T47D (cell line): ENCODE data around the gene FSHR.
A peak's percentile ranks its signal among the peaks of the same experiment; 100 is the strongest.

Source experiments
- DNase-seq, 2 experiments: peaks; one replicate each; pipeline versions ENCODE4 v3.0.0 to v3.0.0-alpha.2; 2011 to 2012; ENCODE audit warnings: low read depth in 1 of 2, low spot score in 1 of 2
- JUND ChIP-seq: IDR thresholded peaks from 2 replicates; pipeline ENCODE4 v1.6.1; 2012; ENCODE audit warnings: low read depth
- in situ Hi-C: cut with HindIII; loops from 2 replicates; pipeline ENCODE4 v1.10.0; 2016; ENCODE audit warnings: low sequenced_read_pairs, low pct_unique_long_range_greater_than_20kb

FSHR gene

DNA sequence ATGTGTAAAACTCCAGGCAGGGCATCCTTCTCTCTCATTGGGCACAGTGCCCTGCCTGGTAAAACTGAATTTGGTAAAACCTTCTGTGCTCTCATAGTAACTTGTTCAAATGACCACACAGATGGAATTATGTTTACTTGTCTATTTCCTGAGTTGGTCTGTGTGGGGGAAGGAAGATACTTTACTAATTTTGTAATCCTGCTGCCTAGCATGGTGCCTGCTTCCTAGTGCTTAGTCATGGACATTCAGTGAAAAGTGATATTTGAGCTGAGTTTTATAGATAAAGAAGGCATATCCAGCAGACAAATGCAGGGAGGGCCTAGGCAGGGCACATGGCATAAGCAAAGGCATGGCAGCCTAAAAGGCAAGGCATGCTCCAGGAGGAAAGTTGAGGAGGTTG is 199.4 kb downstream of the FSHR start:
- in situ Hi-C loops: no loop called here
- DNase-seq: no peak
- TF ChIP-seq JUND: no peak

DNA sequence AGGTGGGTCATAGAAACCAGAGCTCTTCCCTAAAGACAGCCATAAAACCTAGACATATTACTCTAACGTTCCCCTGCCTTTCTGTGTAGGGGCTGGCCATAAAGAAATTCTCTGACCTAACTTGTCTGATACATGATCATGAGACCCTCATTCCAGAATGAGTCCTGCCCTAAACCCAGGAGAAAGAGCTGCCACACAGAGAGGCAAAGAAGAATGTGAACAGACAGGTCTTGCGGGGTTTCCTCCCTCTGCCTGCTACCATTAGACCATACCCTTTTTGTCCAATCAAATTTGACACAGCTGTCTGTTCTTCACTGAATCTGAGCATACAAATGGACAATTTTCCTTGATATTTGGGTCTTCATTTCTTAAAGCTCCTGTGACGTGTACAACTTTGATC is 200.0 kb downstream of the FSHR start:
- in situ Hi-C loops: no loop called here
- TF ChIP-seq JUND: no peak
- DNase-seq: peak in 1 of 2 experiments; percentile 15

DNA sequence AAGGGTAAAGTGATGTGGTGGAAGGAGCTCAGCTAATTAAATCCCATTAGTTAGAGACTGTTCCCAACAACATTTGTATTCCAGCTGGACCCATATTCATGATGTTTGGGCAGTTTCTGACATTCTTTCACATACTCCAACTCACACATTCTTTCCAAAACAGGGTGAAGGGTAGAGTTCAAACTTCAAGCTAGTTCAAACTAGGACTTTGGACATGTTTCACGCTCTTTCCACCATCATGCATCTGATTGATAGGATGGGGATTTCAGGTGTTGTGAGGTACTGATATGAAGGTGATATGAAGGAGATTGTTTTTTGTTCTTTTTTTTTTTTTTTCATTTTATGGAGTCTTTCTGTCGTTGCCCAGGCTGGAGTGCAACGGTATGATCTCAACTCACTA is 201.7 kb downstream of the FSHR start:
- in situ Hi-C loops: no loop called here
- no peak for TF ChIP-seq JUND
- DNase-seq: no peak

DNA sequence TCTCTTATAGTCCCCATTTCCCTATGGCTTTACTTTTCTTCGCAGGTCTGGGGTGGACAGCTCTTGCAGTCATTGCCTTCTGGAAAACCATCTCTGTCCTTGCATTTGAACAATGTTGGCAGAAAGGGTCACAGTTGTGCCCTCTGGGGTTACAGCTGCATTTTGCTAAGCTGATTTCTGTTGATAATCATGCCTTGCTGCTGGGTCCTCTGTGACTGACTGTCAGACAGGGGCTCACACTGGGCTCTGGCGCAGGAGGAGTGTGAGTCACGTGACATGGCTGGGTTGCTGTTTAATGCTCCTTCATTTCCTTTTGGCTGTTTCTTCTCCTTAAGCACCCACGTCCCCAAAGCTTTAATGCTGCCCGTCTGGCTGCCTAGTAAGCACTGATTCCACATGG is 202.2 kb downstream of the FSHR start:
- no peak for TF ChIP-seq JUND
- in situ Hi-C loops: no loop called here
- no peak for DNase-seq

DNA sequence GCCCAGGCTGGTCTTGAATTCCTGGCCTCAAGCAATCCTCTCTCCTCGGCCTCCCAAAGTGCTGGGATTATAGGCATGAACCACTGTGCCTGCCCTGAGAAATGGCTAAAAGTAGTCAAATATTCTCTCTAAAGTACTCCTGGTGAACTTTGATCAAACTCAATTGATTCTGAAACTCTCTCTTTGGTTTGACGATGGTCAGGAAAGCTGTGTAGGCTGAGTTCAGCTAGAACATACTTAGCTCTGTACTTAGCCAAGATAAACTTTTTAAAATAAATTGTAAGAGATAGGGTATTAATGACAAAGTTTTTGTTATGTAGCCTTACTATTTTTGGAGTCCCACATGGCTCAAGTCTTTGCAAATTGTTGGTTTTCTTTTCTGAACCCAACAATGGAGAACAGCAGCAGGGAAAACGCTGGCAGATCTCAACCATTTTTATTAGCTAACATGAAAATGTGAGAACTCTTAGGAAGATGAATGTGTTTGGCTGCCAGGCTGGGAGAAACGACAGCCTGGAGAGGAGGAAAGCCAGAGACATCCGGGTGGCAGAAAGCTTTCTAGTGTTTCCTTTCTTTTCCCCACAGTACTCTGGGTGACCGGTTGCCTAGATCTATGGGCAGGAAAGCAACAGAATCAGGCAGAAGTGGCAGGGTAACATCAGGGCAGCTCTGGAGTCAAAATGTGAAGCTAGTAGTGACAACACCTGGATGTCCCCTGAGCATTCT is 205.8 kb downstream of the FSHR start:
- no peak for TF ChIP-seq JUND
- DNase-seq: no peak
- in situ Hi-C loops: no loop called here

DNA sequence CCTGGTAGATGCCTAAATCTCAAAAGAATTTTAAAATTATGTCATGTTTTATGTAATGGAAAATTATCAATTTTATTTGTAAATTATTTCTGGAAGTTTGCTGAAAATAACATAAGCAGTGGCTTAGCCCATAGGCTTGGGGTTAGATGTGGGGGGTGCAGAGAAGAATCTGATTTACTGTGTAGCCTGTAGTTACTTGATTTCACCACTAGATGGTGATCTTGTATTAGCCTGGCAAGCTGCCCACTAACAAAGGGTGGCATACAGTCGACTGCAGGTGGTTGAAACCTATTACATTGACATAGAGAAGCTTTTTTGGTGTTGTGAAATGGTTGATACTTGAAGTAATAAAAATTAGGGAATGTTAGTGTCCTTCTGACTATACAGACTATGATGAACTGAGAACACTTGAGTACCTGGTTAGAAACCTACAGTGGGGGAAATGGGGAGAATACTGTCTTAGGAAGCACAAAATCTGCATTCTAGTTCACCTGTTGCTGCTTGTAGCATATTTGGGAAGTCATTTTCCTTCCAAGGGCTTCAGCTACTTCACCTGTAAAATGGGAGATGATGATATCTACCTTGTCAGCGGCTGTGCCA is 207.8 kb downstream of the FSHR start:
- DNase-seq: peak; percentile 26 to 73
- in situ Hi-C loops: no loop called here
- no peak for TF ChIP-seq JUND

DNA sequence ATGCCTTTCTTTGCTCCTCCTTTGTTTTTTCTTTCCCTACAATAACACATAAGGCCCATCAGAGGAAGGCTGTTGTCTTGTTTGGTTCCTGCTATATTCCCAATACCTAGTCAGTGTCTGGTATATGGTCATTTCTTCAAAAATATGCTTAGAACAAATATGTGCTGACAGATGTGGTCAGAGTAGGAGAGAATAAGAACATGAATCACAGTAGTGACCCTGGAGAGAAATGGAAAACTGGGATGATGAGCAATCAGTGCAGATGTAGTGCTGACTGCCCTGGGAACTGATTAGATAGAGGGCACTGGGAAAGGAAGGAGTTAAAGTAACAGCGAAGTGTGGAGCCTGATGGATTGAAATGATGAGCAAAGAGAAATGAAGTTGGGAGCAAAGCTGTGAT is 209.4 kb downstream of the FSHR start:
- DNase-seq: no peak
- TF ChIP-seq JUND: no peak
- in situ Hi-C loops: no loop called here

DNA sequence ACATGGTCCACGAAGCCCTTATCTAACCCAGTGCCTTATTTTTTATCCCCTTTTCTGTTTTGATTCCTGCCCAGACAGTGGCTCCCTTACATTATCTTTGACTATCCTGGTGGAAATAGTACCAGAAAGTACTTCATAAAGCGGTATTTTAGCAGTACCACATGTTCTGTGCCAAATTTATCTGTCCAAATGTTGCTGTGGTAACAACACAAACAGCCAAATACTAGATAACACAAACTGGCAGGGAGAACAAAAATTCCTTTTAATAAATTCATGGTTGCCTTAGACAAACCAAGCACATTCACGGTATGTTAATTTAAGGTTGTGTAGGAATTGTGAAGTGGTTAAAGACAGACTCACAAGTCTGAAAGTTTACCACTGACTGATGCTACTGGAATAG is 210.9 kb downstream of the FSHR start:
- no peak for TF ChIP-seq JUND
- in situ Hi-C loops: no loop called here

DNA sequence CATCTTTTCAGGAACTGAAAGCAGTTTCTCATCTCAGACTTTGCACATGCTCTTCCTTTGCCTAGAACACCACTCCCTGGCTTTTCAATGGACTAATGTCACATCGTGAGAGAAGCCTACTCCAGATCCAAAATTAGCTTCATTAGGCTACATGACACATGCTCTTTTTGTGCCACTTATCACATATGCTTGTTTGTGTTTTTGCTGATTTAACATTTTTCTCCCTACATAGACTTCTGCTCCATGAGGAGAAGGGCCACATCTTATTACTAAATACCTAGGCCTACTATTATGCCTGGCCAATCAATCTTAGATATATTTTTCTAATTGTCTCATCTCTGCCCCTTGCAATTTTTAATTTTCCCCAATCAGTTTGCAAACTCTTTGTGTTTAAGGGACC is 212.4 kb downstream of the FSHR start:
- TF ChIP-seq JUND: no peak
- in situ Hi-C loops: no loop called here
- no peak for DNase-seq

More for the DNA sequence above, 210.9 kb downstream of the FSHR start:
- DNase-seq: no peak

DNA sequence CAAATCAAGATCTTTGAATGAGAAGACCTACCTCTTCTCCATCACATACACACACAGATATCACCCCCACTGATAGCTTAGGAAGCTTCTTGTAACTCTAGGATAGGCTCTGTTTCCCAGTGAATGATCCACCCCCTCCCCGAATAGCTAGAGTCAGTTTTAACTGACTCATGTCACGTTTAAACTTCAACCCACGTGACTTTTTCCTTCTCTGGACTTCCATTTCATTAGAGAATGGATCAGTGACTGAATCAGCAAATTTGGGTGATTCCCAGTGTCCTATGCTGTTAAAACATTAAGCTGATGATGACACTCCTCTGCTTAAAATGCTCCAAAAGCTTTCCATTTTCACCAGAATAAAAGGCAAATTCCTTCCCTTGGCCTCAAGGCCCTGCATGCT is 212.9 kb downstream of the FSHR start:
- in situ Hi-C loops: no loop called here
- no peak for DNase-seq
- TF ChIP-seq JUND: no peak

DNA sequence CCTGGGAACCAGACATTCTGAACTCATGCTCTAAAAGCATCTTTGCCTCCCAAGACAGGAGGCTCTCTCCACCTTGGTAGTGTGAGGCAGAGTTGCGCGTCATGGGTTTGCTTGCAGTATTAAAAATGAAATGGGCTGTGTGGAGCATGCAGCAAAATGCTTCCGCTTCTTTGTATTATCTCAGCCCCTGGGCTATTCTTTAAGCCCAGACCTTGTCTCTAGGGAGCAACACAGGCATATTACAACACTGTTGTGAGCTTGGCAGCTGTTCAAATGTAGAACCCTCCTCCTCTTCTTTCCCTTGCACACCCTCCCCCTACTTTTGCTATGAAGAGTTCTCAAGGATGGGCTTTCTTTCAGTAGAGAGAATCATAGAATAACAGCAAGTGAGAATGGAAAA is 213.7 kb downstream of the FSHR start:
- no peak for DNase-seq
- in situ Hi-C loops: no loop called here
- TF ChIP-seq JUND: no peak

DNA sequence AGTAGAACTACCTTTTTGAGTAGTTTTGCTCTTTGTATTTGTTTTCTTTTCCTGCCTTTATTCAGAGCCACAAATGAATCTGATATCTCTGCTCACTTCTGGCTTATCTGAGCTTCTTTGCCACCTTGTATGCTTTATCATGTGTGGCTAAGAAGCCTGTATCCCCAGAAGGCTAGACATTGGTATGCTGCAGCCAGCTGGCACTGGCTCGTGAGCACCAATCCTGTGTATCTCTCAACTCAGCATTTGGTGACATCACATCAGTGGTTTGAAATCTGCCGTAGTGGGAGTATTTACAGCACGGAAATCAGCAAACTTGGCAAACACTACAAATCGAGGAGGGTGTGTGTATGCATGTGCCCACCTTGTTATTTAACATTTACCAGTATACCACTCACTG is 215.1 kb downstream of the FSHR start:
- TF ChIP-seq JUND: no peak
- in situ Hi-C loops: no loop called here
- DNase-seq: no peak

DNA sequence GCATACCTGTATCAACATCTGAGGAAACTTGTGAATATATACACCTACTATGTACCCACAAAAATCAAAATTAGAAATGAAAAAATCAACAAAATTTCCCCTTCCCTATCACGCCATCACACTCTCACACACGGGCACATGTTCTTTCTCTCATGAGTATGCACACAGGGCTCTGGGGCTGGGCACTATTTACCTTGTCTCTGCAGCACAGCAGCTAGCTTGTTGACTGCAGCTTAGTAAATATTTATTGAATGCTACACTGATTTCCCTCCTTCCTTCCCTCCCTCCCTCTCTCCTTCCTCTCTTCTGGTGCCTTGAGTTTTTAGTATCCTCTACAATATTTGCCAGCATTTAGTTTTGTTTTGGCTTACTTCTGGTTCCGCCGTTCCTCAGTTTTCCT is 216.1 kb downstream of the FSHR start:
- in situ Hi-C loops: no loop called here
- DNase-seq: no peak
- TF ChIP-seq JUND: no peak

DNA sequence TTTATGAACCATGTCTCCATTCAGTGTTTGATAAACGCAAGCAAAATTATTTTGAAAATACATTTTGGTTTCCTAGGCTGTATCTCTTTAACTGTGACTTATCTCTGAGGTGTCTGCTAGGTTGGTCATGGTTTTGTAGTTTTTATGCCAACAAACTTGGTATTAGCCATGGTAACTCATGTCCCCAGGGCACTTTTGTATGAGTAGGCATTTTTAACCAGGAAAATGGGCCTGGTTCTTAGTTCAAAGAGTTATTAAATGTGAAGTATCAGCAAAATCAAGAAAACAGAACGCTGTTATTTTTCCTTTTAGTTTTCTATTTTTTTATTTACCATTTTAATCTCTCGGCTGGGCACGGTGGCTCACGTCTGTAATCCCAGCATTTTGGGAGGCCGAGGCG is 219.5 kb downstream of the FSHR start:
- in situ Hi-C loops: no loop called here
- TF ChIP-seq JUND: no peak
- DNase-seq: no peak
